WTC11 (cell line): ENCODE data around the gene NEURL1B. TPM values are rescaled to one million over a fixed set of nuclear protein-coding genes. Genes with fewer than 3 reads are reported as not detected.

Experiments used
- ATAC-seq: fragments of 200-7000 bp; cut with Tn5 transposase; 2 replicates; pipeline ENCODE4 v1.10.0; 2021; ENCODE audit warnings: mild to moderate bottlenecking, moderate library complexity
- CTCF ChIA-PET: fragments of 300-600 bp; sonication (Branson Sonifier 250); formaldehyde crosslinking; loops from one replicate; lab custom pipeline; 2021; ENCODE audit warnings: antibody characterized with exemption; lab: Charles Lee
- POLR2A ChIA-PET: fragments of 350-600 bp; sonication (Branson Sonifier 250); formaldehyde crosslinking; loops from one replicate; lab custom pipeline; 2021; ENCODE audit warnings: antibody characterized with exemption; lab: Charles Lee
- DNase-seq: peaks from one replicate; pipeline ENCODE4 v3.0.0; 2021; ENCODE audit warnings: low spot score
- H3K27ac Mint-ChIP-seq: 2 replicates; pipeline ENCODE4 v1.8.0; 2021; ENCODE audit warnings: mixed read lengths
- H3K27me3 Mint-ChIP-seq: 2 replicates; pipeline ENCODE4 v1.8.0; 2021; ENCODE audit warnings: low read depth, mild to moderate bottlenecking, moderate library complexity, mixed read lengths
- H3K36me3 Mint-ChIP-seq: 2 replicates; pipeline ENCODE4 v1.8.0; 2021; ENCODE audit warnings: mixed read lengths
- H3K4me1 Mint-ChIP-seq: 2 replicates; pipeline ENCODE4 v1.8.0; 2022; ENCODE audit warnings: mixed read lengths
- H3K4me3 Mint-ChIP-seq: 2 replicates; pipeline ENCODE4 v1.8.0; 2021; ENCODE audit warnings: mild to moderate bottlenecking, moderate library complexity, mixed read lengths
- H3K9me3 Mint-ChIP-seq: 2 replicates; pipeline ENCODE4 v1.8.0; 2021; ENCODE audit warnings: mixed read lengths
- ARID4B ChIP-seq: sonication (generic); formaldehyde crosslinking; IDR thresholded peaks from 2 replicates; pipeline ENCODE4 v1.8.0; 2023; ENCODE audit warnings: missing genetic modification reagents, mild to moderate bottlenecking, borderline replicate concordance
- E2F5 ChIP-seq: sonication (generic); formaldehyde crosslinking; IDR thresholded peaks from 2 replicates; pipeline ENCODE4 v1.8.1; 2022; ENCODE audit warnings: mild to moderate bottlenecking, moderate library complexity, missing genetic modification reagents
- ELF4 ChIP-seq: sonication (generic); formaldehyde crosslinking; IDR thresholded peaks from 2 replicates; pipeline ENCODE4 v1.8.1; 2022; ENCODE audit warnings: low read depth, mild to moderate bottlenecking, moderate library complexity, missing genetic modification reagents
- FOXP1 ChIP-seq: sonication (generic); formaldehyde crosslinking; IDR thresholded peaks from 2 replicates; pipeline ENCODE4 v1.8.0; 2022; ENCODE audit warnings: missing genetic modification reagents, mild to moderate bottlenecking, moderate library complexity, borderline replicate concordance
- GABPB1 ChIP-seq: sonication (generic); formaldehyde crosslinking; IDR thresholded peaks from 2 replicates; pipeline ENCODE4 v1.8.1; 2023; ENCODE audit warnings: mild to moderate bottlenecking, missing genetic modification reagents
- GTF2I ChIP-seq: fragments of 250-450 bp; sonication (Bioruptor Pico); conservative IDR thresholded peaks from 2 replicates; pipeline ENCODE4 v1.4.0; 2021; ENCODE audit warnings: mild to moderate bottlenecking
- MAX ChIP-seq: sonication (generic); formaldehyde crosslinking; IDR thresholded peaks from 2 replicates; pipeline ENCODE4 v1.8.0; 2022; ENCODE audit warnings: mild to moderate bottlenecking, missing genetic modification reagents
- MXD4 ChIP-seq: fragments of 250-450 bp; sonication (Bioruptor Pico); IDR thresholded peaks from 2 replicates; pipeline ENCODE4 v1.8.0; 2021; ENCODE audit warnings: mild to moderate bottlenecking, moderate library complexity, borderline replicate concordance
- NFATC4 ChIP-seq: fragments of 250-450 bp; sonication (Bioruptor Pico); IDR thresholded peaks from 2 replicates; pipeline ENCODE4 v1.9.0; 2021; ENCODE audit warnings: mild to moderate bottlenecking
- NR2C2 ChIP-seq: sonication (generic); formaldehyde crosslinking; IDR thresholded peaks from 2 replicates; pipeline ENCODE4 v1.8.0; 2022; ENCODE audit warnings: mild to moderate bottlenecking, missing genetic modification reagents
- OVOL2 ChIP-seq: fragments of 250-450 bp; sonication (Bioruptor Pico); IDR thresholded peaks from 2 replicates; pipeline ENCODE4 v1.9.0; 2021; ENCODE audit warnings: mild to moderate bottlenecking, borderline replicate concordance
- SMAD3 ChIP-seq: sonication (generic); formaldehyde crosslinking; IDR thresholded peaks from 2 replicates; pipeline ENCODE4 v1.8.0; 2022; ENCODE audit warnings: missing genetic modification reagents, mild to moderate bottlenecking, borderline replicate concordance
- TEAD4 ChIP-seq: sonication (generic); formaldehyde crosslinking; IDR thresholded peaks from 2 replicates; pipeline ENCODE4 v1.8.0; 2022; ENCODE audit warnings: mild to moderate bottlenecking, missing genetic modification reagents
- ZNF121 ChIP-seq: sonication (generic); formaldehyde crosslinking; IDR thresholded peaks from 2 replicates; pipeline ENCODE4 v1.8.0; 2023; ENCODE audit warnings: missing genetic modification reagents
- total RNA-seq: library from RNA; stranded (reverse); gene quantifications from 3 replicates; pipeline ENCODE4 v1.2.3, GENCODE V29; 2021
- TF ChIP-seq, protein P1 (sequence below): sonication (generic); formaldehyde crosslinking; IDR thresholded peaks from 2 replicates; pipeline ENCODE4 v1.8.1; 2023; ENCODE audit warnings: mild to moderate bottlenecking, moderate library complexity, missing genetic modification reagents
- TF ChIP-seq, protein P2 (sequence below): sonication (generic); formaldehyde crosslinking; conservative IDR thresholded peaks from 2 replicates; pipeline ENCODE4 v1.8.1; 2023; ENCODE audit warnings: mild to moderate bottlenecking, low read depth, missing genetic modification reagents, moderate library complexity
- TF ChIP-seq, protein P3 (sequence below): sonication (generic); formaldehyde crosslinking; IDR thresholded peaks from 2 replicates; pipeline ENCODE4 v1.8.1; 2022; ENCODE audit warnings: mild to moderate bottlenecking, missing genetic modification reagents, moderate library complexity, borderline replicate concordance
- TF ChIP-seq, protein P4 (sequence below): fragments of 250-450 bp; sonication (Bioruptor Pico); IDR thresholded peaks from 2 replicates; pipeline ENCODE4 v1.8.0; 2021; ENCODE audit warnings: mild to moderate bottlenecking
- TF ChIP-seq, protein P5 (sequence below): sonication (generic); formaldehyde crosslinking; IDR thresholded peaks from 2 replicates; pipeline ENCODE4 v1.8.0; 2023; ENCODE audit warnings: missing genetic modification reagents
- TF ChIP-seq, protein P6 (sequence below): sonication (generic); formaldehyde crosslinking; conservative IDR thresholded peaks from 2 replicates; pipeline ENCODE4 v1.8.1; 2022; ENCODE audit warnings: mild to moderate bottlenecking, missing genetic modification reagents

The NEURL1B gene
- total RNA-seq, 1 experiment from 2014 or later, result 9.8 TPM

- H3K4me1 Mint-ChIP-seq, result no peaks in the 10 kb centered on the region
- H3K27me3 Mint-ChIP-seq, result peaks cover 10% of the 10 kb centered on the region
- TF ChIP-seq GTF2I (CRISPR knock-in tag), result no peak
- TF ChIP-seq TEAD4 (CRISPR knock-in tag), result no peak
- TF ChIP-seq, protein P1, sequence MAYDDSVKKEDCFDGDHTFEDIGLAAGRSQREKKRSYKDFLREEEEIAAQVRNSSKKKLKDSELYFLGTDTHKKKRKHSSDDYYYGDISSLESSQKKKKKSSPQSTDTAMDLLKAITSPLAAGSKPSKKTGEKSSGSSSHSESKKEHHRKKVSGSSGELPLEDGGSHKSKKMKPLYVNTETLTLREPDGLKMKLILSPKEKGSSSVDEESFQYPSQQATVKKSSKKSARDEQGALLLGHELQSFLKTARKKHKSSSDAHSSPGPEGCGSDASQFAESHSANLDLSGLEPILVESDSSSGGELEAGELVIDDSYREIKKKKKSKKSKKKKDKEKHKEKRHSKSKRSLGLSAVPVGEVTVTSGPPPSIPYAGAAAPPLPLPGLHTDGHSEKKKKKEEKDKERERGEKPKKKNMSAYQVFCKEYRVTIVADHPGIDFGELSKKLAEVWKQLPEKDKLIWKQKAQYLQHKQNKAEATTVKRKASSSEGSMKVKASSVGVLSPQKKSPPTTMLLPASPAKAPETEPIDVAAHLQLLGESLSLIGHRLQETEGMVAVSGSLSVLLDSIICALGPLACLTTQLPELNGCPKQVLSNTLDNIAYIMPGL (CRISPR knock-in tag), result no peak
- no peak for DNase-seq
- no peak overlapping the region for H3K4me3 Mint-ChIP-seq
- H3K9me3 Mint-ChIP-seq, result 0 out of 2 replicates have a peak, but pooled peaks cover 12% of the 10 kb centered on the region
- no peaks in the 10 kb centered on the region for H3K36me3 Mint-ChIP-seq
- ATAC-seq, result no peak
- ChIA-PET POLR2A (no interaction called here), CTCF (interaction anchor here (1.1 to 1.6 kb wide), 2 partner anchors 9 to 161 kb away, joined by 3 to 4 read pairs; no protein-coding TSS in a partner anchor)
- no peak overlapping the region for H3K27ac Mint-ChIP-seq
Observed at GRCh38 chr5:172612771-172613170, 28.3 kb upstream of the NEURL1B start.

GRCh38 chr5:172616136-172616535 is 24.9 kb upstream of the NEURL1B start:
- POLR2A ChIA-PET, result no interaction called here
- peaks cover 10% of the 10 kb centered on the region for H3K27me3 Mint-ChIP-seq
- no peak for DNase-seq
- no peak for ATAC-seq
- no peaks in the 10 kb centered on the region for H3K36me3 Mint-ChIP-seq
- no peak overlapping the region for H3K27ac Mint-ChIP-seq
- no peak for TF ChIP-seq MXD4
- TF ChIP-seq, protein P2, sequence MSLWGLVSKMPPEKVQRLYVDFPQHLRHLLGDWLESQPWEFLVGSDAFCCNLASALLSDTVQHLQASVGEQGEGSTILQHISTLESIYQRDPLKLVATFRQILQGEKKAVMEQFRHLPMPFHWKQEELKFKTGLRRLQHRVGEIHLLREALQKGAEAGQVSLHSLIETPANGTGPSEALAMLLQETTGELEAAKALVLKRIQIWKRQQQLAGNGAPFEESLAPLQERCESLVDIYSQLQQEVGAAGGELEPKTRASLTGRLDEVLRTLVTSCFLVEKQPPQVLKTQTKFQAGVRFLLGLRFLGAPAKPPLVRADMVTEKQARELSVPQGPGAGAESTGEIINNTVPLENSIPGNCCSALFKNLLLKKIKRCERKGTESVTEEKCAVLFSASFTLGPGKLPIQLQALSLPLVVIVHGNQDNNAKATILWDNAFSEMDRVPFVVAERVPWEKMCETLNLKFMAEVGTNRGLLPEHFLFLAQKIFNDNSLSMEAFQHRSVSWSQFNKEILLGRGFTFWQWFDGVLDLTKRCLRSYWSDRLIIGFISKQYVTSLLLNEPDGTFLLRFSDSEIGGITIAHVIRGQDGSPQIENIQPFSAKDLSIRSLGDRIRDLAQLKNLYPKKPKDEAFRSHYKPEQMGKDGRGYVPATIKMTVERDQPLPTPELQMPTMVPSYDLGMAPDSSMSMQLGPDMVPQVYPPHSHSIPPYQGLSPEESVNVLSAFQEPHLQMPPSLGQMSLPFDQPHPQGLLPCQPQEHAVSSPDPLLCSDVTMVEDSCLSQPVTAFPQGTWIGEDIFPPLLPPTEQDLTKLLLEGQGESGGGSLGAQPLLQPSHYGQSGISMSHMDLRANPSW (CRISPR knock-in tag), result no peak
- TF ChIP-seq, protein P3, sequence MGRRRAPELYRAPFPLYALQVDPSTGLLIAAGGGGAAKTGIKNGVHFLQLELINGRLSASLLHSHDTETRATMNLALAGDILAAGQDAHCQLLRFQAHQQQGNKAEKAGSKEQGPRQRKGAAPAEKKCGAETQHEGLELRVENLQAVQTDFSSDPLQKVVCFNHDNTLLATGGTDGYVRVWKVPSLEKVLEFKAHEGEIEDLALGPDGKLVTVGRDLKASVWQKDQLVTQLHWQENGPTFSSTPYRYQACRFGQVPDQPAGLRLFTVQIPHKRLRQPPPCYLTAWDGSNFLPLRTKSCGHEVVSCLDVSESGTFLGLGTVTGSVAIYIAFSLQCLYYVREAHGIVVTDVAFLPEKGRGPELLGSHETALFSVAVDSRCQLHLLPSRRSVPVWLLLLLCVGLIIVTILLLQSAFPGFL (CRISPR knock-in tag), result no peak
- no peak for TF ChIP-seq ZNF121 (CRISPR knock-in tag)
- TF ChIP-seq, protein P4, sequence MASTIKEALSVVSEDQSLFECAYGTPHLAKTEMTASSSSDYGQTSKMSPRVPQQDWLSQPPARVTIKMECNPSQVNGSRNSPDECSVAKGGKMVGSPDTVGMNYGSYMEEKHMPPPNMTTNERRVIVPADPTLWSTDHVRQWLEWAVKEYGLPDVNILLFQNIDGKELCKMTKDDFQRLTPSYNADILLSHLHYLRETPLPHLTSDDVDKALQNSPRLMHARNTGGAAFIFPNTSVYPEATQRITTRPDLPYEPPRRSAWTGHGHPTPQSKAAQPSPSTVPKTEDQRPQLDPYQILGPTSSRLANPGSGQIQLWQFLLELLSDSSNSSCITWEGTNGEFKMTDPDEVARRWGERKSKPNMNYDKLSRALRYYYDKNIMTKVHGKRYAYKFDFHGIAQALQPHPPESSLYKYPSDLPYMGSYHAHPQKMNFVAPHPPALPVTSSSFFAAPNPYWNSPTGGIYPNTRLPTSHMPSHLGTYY (CRISPR knock-in tag), result no peak
- TF ChIP-seq SMAD3 (CRISPR knock-in tag), result no peak
- TF ChIP-seq, protein P5, sequence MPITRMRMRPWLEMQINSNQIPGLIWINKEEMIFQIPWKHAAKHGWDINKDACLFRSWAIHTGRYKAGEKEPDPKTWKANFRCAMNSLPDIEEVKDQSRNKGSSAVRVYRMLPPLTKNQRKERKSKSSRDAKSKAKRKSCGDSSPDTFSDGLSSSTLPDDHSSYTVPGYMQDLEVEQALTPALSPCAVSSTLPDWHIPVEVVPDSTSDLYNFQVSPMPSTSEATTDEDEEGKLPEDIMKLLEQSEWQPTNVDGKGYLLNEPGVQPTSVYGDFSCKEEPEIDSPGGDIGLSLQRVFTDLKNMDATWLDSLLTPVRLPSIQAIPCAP, result no peak
- TF ChIP-seq OVOL2 (CRISPR knock-in tag), result no peak
- TF ChIP-seq FOXP1 (CRISPR knock-in tag), result no peak
- TF ChIP-seq NFATC4 (CRISPR knock-in tag), result no peak
- no peak for TF ChIP-seq ARID4B (CRISPR knock-in tag)
- TF ChIP-seq MAX (CRISPR knock-in tag), result no peak
- no peak for TF ChIP-seq ELF4 (CRISPR knock-in tag)
- TF ChIP-seq, protein P6, sequence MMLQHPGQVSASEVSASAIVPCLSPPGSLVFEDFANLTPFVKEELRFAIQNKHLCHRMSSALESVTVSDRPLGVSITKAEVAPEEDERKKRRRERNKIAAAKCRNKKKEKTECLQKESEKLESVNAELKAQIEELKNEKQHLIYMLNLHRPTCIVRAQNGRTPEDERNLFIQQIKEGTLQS, result no peak
- TF ChIP-seq E2F5 (CRISPR knock-in tag), result no peak
- TF ChIP-seq NR2C2 (CRISPR knock-in tag), result no peak
- no peak for TF ChIP-seq GABPB1 (CRISPR knock-in tag)
- no peaks in the 10 kb centered on the region for H3K4me1 Mint-ChIP-seq
- CTCF ChIA-PET, result no interaction called here
- no peak overlapping the region for H3K4me3 Mint-ChIP-seq
- 0 out of 2 replicates have a peak, but pooled peaks cover 12% of the 10 kb centered on the region for H3K9me3 Mint-ChIP-seq
